Kidney capillary endothelial cell (primary cell): ENCODE measurements around the gene RPL32.
A peak's percentile ranks its signal among the peaks of the same experiment; 100 is the strongest.
"Not testable (repeated sequence)": the region's sequence is repeated elsewhere in the genome, so short reads cannot be mapped to it uniquely, and the experiment has no call there.

Experiments used
- DNase-seq: peaks from one replicate; pipeline ENCODE4 v3.0.0-alpha.2; 2018; ENCODE audit warnings: low spot score

The RPL32 gene

DNA sequence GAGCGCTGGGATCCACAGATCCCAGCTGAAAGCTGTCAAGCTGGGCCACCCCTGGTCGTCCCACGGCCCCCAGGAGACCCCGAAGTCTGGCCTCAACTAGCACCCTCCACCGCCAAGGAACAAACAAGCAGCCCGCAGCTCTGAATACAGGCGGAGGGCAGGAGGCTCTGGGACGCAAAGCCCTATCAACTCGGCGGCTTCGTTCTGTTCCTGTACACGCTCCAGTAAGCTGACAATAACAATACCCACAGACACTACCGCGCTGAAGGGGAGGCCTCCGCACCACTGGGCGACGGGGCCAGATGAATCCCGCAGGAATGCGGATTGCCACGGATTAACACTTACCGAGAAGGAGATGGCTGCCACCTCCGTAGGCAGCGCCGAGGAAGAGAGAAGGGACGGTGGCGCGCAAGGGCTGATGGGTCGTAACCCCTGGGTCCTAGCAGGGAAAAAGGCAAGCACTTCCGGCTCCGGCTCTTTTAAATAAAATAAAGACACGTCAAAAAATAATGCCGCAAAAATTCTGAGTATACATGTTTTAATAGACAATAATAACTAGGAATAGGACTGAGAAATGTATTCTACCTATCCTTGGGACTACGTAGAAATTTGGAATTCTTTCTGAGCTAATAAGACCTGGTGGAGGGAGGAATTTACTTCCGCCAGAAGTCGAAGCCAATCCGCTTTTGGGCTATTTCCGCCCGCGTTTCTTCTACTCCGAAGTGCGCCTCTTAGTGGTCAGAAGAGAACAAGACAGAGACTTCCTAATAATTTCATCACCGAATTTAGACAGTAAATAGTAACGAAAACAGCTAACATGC lies at the start of gene RPL32:
Gene RPL32, minus strand, starts transcription at position 417 of the 821 bp plus-strand sequence. CDS start 1,328 bp downstream, outside the sequence.
- DNase-seq = peak; percentile 95

DNA sequence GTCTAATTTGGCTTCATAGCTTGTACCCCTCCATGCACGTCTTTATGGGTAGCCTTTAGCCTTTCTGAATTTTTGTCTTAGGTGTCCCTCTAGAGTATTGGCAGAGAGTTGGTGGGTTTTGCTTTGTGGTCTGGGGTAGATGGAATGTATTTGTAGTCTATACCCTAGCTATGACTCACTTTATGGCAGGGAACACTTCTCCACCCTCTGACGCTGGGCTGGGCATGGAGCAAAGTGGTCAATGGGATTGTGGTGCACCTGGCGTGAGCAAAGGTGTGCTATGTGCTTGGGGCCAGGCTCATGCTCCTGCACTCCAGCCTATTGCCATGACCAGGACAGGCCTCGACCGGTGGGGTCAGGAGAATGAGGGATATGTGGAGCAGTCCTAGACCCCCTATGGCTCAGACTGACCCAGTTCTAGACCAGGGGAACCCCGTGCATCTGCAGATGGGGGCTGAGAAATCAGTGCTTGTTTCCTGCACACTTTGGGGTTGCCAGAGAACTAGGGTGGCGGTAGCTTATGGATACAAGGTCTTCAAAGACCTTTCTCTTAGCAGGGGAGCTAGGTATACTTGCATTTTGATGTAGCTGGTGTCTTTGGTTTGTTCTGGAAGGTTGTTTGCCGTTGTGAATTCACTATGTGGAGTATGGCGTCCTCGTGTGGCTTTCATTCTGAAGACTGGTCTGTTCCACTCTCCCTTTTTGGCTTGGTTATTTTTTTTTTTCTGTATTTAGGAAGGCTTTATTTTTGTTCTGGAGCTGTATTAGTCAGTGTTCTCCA lies 49.4 kb upstream of the RPL32 start:
- no peak for DNase-seq

DNA sequence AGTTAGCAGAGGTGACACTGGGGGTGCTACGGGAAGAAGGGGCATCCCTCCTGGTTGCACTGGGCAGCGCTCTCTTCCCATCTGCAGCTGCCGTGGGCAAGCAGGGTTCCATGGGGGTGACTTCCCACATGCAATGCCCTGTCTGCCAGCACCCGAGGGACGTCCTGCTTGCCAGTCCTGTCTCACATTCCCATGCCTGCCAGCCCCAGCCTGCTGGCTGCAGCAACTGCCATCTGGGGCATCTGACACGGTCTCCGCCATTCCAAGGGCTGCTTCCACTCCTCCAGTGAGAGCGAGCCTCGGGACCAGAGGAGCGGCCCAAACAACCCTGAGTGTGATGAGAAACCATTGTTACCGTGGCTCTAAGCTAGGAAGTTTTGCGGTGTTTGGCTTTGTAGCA lies 45.4 kb upstream of the RPL32 start:
- no peak for DNase-seq

DNA sequence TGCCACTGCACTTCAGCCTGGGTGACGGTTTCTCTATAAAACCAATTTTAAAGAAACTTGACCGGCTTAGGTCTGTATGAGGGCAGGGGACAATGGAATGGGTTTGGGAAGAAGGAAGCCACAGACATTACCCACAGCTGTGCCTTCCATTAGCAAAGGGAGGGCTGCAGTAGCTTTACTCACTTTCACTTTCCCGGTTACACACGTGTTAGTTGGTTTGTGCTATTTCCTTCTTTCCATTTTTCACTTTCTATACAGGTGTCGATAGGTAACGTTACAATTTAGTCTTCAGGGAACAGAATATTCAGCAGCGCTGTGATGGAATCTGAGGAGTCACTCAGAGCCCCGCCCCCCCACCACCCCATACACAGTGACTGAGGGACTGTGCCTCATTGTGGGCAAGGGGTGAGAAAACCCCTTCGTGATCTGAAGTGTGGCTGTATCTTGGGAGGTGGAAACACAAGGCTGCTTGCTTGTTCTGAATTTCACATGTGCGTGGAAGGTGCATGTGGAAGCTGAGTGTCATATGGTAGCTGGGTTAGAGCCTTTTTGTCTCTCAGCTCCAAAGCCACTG lies 44.8 kb upstream of the RPL32 start:
- DNase-seq = no peak

DNA sequence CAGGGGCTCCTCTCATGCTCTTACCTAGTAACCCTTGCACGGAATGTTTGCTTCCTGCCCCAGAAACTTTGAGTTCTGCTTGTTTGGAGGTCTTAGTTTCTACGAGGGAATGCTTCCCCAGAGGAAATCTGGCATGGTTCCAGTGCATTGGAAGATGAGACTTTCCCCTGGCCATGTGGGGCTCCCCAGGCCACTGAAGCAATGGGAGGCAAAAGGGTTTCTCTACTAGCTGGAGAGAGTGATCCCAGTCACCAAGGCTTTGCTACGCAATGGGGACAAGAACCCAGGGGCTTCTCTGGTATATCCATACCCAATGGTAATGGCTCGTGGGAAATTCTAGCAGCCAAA lies 44.2 kb upstream of the RPL32 start:
- no peak for DNase-seq

DNA sequence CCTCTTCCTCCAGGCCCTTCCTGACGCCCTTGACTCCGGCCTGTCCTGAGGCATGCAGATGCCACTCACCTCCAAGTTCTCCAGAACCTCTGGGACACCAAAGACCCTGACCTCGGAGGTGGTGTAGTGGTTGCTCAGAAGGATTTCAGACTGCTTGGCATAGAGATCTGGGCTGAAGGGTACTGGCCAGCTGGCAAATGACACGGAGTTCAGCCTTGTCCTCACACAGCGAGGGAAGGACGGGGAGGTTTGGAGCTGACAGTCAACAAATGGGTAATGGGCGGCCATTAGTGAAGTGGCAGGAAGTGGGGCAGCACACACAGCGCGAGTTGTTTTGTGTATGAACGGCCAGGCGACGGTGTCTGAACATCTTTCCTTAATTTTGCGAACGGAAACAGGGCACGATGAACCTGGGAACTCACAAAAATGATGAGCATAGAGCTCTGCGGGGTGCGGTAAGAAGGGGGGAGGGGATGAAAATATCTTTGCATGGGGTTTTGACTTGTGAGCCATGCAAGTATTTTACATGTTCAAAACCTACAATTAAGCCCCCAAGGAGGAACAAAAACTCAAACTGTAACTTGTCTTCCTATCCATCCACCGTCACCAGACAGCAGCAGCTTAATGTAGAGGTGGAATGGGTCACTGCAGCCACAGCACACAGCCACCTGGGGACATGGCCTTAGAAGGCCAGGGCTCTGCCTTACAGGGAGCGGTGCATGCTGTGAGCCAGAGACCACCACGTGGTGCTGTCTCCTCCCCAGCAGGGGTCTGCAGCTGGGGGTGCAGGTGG lies 43.6 kb upstream of the RPL32 start:
- DNase-seq = no peak

DNA sequence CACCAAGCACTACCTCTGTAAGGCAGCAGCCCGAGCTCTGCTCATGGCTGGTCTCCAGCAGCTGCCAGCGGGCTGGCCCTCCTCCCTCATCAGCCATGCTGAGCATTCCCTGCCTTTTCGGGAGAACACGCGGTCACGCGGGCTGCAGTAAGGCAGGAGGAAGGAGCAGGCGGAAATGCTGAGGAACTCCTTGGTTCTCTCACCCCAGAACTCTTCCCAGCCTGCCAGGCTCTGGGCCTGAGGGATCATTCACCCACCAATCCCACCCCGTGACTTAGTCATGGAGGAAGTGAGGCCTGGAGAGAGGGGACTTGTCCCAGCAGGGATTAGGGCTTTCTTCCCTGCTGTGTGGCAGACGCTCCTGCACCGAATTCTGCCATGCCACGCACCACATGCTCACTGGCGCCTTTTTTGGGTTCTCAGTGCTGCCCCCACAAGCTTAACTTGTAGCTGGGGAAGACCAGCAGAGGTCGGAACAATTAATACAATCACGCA lies 42.9 kb upstream of the RPL32 start:
- no peak for DNase-seq

DNA sequence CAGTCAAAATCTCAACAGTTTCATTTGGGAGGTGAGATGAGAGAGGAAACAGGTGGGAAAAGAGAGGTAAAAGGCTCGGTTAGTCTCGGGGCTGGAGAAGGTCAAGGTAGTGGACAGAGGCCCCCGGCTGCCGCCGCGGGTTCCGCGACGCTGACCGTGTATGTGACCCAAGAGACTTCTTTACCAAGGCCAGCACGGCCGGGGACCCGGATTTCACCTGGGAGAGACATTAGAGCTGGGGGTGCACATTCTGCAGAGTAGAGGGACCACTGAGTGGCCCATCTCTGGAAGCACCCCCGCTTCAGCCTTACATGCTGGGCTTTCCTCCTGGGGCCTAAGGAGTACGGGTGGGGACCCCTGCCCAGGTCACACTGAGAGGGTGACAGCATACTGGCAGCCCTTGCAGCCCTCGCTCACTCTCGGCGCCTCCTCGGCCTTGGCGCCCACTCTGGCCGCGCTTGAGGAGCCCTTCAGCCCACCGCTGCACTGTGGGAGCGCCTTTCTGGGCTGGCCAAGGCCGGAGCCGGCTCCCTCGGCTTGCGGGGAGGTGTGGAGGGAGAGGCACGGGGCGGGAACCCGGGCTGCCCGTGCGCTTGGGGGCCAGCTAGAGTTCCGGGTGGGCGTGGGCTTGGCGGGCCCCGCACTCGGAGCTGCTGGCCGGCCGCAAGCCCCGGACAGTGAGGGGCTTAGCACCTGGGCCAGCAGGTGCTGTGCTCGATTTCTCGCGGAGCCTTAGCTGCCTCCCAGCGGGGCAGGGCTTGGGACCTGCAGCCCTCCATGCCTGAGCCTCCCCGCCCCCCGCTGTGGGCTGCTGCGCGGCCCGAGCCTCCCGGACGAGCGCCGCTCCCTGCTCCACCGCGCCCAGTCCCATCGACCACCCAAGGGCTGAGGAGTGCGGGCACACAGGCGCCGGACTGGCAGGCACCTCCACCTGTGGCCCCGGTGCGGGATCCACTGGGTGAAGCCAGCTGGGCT lies 41.3 kb upstream of the RPL32 start:
- no peak for DNase-seq

DNA sequence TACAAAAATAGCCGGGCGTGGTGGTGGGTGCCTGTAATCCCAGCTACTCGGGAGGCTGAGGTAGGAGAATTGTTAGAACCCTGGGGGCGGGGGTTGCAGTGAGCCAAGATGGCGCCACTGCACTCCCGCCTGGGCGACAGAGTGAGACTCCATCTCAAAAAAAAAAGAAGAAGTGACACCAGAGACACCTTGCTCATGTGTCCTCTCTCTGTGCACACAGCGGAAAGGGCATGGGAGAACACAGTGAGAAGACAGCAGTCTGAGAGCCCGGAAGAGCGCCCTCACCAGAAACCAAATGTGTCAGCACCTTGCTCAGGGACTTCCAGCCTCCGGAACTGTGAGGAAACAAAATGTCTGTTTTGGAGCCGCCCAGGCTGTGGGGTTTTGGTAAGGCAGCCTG lies 40.5 kb upstream of the RPL32 start:
- DNase-seq = not testable (repeated sequence)

DNA sequence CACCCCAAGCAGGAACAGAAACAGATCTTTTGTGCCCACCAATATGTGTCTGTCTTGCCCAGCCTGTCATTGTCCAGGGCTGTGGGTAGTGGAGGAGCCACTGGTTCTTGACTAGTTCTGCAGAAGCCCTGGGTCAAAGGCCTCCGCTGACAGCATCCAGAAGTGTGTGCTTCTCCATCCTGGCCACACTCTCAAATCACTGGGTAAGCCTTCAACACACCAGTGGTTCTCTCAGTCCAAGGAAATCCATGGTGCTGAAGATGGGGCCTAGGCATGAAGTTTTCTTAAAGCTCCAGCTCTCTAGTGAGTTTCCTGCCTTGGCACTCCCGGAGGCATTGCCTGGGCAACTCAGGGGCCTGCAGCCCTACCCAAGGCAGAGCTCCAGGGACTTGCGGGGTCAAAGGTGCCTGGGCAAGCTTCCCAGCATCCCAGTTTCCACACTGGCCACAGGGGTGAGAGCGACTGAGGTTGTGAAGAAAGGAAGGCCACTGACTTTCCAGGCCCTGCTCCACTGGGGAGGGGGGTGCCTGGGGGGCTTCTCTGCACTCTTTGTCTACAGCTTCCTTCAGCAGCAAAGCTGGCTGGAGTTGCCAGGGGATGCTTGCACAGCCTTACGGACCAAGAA lies 37.9 kb upstream of the RPL32 start:
- no peak for DNase-seq

DNA sequence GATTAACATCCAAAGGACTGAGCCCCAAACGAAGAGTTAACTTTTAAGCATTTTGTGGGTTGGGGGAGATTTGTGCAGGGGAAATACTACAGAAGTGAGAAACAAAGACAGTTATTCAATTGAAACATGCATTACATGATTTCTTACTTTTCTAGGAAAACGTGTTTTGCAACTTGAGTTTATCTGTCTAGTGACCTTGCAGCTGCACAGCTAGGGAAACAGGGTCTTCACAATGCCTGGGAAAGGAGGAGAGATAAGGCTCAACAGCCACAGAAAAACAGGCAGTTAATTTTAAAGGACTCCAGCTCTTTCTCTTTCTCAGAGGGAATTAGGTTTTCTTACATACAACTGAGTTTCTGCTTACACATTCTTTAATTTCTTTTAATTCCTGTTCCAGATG lies 37.4 kb upstream of the RPL32 start:
- not testable (repeated sequence) for DNase-seq

DNA sequence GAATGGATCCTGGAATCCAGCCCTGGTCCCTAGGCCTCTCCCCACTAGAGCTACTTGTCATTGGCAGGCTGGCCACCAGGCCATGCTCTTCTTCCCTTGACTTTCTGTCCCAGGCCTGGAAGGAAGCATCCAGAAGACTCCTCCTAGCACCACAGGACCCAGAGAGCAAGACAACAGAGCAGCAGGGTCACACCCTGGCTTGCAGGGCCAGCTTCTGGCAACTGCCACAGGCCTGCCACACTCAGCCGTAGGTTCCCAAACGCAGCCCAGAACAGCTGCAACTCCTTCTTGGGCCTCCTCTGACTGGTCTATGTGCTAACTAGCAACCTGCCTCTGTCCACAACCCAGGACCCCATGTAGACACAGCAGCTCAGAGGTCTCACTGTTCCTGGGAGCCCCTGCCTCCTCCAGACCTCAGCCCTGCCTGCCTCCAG lies 36.8 kb upstream of the RPL32 start:
- no peak for DNase-seq

DNA sequence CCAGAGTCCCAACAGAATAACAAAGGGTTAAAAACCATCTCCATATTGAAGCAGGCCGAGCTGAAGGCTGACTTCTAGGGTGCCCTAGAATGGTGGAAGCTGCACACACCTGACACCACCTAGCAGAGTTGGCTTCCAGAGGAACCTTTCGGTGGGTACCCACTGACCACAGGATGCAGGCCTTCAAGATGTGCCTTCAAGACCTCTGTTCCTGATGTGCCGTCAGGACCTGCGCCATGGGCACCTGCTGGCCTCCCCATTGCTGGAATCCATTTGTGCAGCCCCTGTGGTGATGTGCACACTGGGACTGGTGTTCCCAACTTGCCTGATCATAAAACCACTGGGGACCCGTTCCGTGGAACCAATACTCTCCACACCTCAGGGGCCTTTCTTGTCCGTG lies 35.7 kb upstream of the RPL32 start:
- DNase-seq = no peak

DNA sequence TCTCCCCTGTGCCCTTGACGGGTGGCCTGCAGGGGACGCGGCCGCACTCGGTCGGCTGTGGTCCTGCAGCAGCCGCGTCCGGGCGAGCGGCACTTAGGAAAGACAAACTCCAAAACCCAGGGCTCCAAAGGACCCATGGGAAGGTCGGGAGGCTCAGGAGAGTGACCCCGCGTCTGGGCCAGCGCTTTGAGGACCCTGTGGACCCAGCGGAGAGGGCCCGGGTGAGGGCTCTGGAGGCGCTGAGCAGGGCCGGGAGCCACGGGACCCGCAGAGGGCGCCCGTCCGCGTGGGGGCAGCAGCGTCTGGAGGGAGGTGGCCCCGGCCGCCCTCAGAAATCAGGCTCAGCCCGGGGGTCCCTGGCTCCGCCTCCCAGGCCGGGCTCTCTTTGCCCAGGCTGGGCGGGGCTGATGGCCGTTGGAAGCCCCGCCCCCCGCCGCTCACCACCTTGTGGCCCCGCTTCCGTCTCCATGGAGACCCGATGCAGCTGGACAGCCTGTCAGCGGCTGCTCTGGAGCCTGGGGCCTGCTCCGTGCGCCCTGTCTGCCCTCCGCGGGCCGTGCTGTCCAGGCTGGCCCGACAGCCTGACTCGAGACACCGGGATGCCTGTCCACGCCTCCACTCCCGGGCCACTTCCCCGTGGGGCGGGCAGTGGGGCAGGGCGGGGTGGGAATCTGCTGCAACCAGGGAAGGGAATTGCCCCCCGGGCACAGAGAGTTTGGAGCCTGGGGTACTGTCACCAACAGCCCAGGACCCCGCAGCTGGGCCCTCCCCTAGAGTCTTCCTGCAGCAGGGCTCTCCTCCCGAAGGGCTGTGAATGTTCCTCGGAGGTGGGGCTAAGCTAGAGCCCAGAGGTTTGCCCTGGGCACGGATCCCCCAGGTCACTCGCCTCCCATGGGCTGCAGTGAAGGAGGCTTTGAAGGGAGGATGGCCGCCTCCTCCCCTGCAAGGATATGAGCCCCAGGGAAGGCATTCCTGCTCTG lies 34.8 kb upstream of the RPL32 start:
- no peak for DNase-seq

DNA sequence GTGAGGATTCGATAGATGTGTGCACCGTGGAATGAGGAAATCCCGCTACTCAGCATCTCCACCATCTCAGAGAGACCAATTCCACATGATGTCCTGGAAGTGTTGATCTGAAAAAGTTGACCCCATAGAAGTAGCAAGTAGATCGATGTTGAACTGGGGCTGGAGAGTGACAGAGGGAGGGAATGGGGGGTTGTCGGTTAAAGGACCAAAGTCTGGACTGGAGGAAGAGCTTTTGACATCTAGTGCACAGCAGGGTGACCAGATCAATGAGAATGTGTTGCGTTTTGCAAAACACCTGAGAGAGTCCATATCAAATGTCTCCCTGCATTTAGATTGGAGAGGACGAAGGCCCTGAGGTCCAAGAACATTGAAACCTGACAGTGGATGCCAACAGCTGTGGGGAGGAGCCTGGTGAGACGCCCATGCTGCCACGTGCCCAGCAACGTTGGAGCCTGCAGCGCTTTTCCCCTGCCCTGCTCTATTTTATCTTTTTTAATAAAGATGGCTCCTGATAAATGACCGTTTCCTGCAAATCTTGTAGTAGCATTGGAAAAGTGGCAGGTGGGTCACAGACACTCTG lies 30.1 kb upstream of the RPL32 start:
- no peak for DNase-seq

DNA sequence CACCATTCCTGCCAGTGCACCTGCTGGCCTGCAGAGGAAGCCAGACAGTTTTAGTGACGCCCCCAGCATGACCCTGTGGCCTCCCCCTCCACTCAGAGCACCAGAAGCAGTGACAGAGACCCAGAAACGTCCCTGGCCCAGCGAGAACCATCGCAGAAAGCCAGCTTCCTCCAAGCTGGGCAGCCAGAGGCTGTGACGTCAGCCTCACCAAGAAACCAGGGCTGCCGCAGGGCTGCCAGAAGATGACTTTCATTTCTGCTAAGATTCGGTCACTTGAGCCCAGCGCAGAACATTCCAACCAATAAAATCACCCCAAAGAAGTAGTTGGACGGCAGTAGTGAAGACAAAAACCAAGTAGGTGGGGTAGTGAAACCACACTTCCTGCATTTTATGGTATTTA lies 29.6 kb upstream of the RPL32 start:
- DNase-seq = no peak

DNA sequence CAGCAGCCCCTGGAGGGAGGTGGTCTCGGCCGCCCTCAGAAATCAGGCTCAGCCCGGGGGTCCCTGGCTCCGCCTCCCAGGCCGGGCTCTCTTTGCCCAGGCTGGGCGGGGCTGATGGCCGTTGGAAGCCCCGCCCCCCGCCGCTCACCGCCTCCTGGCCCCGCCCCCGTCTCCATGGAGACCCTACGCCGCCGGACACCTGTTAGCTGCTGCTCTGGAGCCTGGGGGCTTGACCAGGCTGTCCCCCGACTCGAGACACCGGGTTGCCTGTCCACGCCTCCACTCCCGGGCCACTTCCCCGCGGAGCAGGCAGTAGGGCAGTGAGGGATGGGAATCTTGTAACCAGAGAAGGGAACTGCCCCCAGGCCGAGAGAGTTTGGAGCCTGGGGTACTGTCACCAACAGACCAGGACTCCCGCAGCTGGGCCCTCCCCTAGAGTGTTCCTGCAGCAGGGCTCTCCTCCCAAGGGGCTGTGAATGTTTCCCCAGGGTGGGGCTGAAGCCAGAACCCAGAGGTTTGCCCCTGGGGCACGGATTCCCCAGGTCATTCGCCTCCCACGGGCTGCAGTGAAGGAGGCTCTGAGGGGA lies 27.8 kb upstream of the RPL32 start:
- no peak for DNase-seq
